Measurements from ENCODE around the gene GPC6.

GPC6 gene

DNA sequence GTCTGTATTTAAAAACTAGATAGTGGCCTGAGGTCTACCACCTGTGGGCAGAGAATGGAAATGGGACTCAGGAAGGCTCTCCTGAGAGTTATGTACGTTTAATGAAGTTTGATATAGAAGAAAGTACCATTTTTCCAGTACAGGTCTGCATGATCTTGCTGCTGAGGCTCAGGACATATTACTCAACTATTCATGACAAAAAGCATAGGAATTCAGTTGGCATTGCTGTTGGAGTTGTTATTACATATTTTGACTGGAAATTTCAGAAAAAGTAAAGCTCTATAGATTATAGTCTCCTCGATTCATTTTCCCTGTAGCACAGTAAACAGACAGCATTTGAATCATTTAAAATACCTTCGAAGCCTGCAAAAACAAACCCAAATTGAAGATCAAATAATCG lies 783.1 kb downstream of the GPC6 start:
- no peaks in the 10 kb centered on the region for H3K4me1 Mint-ChIP-seq
- no peak overlapping the region for H3K27ac Mint-ChIP-seq
- H3K9me3 Mint-ChIP-seq: no peaks in the 10 kb centered on the region
- peaks cover 4% of the 10 kb centered on the region for H3K36me3 Mint-ChIP-seq (ENCODE audit: low read depth)
- TF ChIP-seq, protein P1, sequence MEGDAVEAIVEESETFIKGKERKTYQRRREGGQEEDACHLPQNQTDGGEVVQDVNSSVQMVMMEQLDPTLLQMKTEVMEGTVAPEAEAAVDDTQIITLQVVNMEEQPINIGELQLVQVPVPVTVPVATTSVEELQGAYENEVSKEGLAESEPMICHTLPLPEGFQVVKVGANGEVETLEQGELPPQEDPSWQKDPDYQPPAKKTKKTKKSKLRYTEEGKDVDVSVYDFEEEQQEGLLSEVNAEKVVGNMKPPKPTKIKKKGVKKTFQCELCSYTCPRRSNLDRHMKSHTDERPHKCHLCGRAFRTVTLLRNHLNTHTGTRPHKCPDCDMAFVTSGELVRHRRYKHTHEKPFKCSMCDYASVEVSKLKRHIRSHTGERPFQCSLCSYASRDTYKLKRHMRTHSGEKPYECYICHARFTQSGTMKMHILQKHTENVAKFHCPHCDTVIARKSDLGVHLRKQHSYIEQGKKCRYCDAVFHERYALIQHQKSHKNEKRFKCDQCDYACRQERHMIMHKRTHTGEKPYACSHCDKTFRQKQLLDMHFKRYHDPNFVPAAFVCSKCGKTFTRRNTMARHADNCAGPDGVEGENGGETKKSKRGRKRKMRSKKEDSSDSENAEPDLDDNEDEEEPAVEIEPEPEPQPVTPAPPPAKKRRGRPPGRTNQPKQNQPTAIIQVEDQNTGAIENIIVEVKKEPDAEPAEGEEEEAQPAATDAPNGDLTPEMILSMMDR (IDR thresholded peaks at IDR 0.05; ENCODE audit: unreplicated experiment in 3 of 3): no peak
- H3K27me3 Mint-ChIP-seq (ENCODE audit: low read depth): no peaks in the 10 kb centered on the region
- H3K4me3 Mint-ChIP-seq: no peak overlapping the region

DNA sequence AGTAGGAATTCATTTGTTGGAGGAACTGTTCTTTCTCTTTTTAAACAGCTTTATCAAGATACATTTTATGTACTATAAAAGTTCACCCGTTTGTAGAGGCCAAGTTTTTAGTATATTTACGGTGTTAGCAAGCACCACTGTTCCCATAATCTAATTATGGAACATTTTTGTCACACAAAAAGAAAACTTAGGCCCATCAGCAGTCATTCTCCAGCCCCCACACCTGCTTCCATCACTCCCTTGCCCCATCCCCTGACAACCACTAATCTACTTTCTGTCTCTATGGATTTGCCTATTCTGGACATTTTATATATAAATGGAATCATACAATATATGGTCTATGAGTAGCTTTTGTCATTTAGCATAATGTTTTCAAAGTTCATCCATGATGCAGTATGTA lies 787.9 kb downstream of the GPC6 start:
- TF ChIP-seq, protein P1 (IDR thresholded peaks at IDR 0.05; ENCODE audit: unreplicated experiment in 3 of 3): no peak
- H3K4me1 Mint-ChIP-seq: no peaks in the 10 kb centered on the region
- H3K4me3 Mint-ChIP-seq: no peak overlapping the region

DNA sequence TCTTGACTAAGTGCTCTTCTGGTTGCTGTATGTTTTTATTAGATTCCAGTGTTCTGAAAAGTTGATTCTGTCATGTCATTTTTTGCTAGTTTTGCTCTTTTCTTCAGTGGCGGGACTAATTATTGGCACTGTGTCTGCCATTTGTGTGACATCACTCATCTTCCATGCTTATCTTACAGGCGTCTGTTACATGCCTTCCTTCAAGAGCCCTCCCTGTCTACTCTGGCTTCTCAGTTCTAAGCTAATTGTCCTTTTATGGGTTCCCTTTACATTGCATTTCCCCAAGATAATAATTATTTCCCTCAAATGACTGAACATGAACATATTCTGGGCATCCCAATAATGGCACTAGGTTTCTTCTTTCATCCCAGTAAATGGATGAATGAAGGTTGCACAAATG lies 793.8 kb downstream of the GPC6 start:
- Mint-ChIP-seq H3K9me3 (peaks cover 4% of the 10 kb centered on the region), H3K27me3 (ENCODE audit: low read depth) (no peaks in the 10 kb centered on the region), H3K27ac (no peak overlapping the region), H3K4me1 (no peaks in the 10 kb centered on the region), H3K36me3 (ENCODE audit: low read depth) (no peaks in the 10 kb centered on the region), H3K4me3 (no peak overlapping the region)
- TF ChIP-seq, protein P1 (IDR thresholded peaks at IDR 0.05; ENCODE audit: unreplicated experiment in 3 of 3): no peak

More for the DNA sequence above, 787.9 kb downstream of the GPC6 start:
- H3K9me3 Mint-ChIP-seq: peaks cover 6% of the 10 kb centered on the region
- no peaks in the 10 kb centered on the region for H3K36me3 Mint-ChIP-seq (ENCODE audit: low read depth)
- H3K27ac Mint-ChIP-seq: no peak overlapping the region
- no peaks in the 10 kb centered on the region for H3K27me3 Mint-ChIP-seq (ENCODE audit: low read depth)

DNA sequence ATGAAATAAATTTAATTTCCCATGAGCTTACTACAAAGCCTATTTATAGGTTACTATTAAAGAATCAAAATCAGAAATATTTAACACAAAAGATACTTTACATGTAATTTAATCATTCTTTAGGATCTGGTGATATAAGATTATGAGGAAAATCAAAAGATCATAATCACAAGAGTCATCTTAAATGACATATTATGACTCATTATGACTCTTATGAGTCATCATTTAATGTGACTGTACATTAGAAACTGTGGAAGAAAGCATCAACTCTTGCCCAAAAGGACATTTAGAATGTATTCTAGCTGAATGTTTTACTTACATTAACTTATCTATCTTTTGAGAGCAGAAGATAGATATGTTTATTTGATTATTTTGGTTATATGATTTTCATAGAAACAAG lies 794.2 kb downstream of the GPC6 start:
- Mint-ChIP-seq H3K9me3 (peaks cover 2% of the 10 kb centered on the region), H3K4me3 (no peak overlapping the region), H3K36me3 (ENCODE audit: low read depth) (no peaks in the 10 kb centered on the region), H3K27me3 (ENCODE audit: low read depth) (no peaks in the 10 kb centered on the region), H3K4me1 (no peaks in the 10 kb centered on the region), H3K27ac (no peak overlapping the region)
- TF ChIP-seq, protein P1 (IDR thresholded peaks at IDR 0.05; ENCODE audit: unreplicated experiment in 3 of 3): no peak

DNA sequence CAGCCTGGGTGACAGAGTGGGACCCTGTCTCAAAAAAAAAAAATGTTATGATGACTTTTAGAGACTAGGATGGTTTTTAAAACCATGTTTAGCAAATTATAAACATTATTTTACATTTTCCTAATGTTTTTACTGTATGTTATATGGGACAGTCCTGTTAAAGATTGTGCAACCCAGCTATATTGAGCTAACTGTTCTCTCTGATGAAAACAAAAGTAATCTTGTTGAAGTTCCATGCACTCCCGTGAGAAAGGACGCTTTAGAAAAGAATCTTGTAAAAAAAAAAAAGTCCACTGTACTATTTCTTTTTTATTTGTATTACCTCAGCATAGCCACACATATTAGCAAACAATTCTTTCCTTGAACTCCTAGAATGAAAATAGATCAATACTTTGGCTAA lies 801.6 kb downstream of the GPC6 start:
- TF ChIP-seq, protein P1 (IDR thresholded peaks at IDR 0.05; ENCODE audit: unreplicated experiment in 3 of 3): no peak
- H3K9me3 Mint-ChIP-seq: no peaks in the 10 kb centered on the region
- peaks cover 7% of the 10 kb centered on the region for H3K36me3 Mint-ChIP-seq (ENCODE audit: low read depth)

DNA sequence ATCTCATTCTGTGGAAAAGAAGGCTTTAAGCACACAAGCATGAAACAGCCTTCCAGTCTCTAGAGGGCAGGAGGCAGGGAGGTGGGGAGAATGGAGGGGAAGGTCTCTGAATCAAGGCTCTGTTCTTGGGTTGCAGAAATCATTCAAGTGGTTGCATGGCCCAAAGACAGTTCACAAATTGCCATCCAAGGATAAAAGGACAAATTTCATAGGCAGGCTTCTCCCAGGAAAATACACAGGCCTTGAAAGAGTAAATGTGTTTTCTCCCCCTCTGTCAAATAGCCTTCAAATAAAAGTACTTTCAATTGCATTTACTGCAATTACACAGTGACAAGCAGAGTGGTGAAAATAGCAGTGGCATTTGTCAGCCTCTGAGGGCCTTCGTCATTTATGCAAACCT lies 802.0 kb downstream of the GPC6 start:
- no peak overlapping the region for H3K4me3 Mint-ChIP-seq
- peaks cover 2% of the 10 kb centered on the region for H3K4me1 Mint-ChIP-seq
- no peaks in the 10 kb centered on the region for H3K9me3 Mint-ChIP-seq
- H3K27me3 Mint-ChIP-seq (ENCODE audit: low read depth): no peaks in the 10 kb centered on the region
- no peak overlapping the region for H3K27ac Mint-ChIP-seq
- TF ChIP-seq, protein P1 (IDR thresholded peaks at IDR 0.05; ENCODE audit: unreplicated experiment in 3 of 3): no peak
- peaks cover 7% of the 10 kb centered on the region for H3K36me3 Mint-ChIP-seq (ENCODE audit: low read depth)

More for the DNA sequence above, 801.6 kb downstream of the GPC6 start:
- Mint-ChIP-seq H3K4me1 (no peaks in the 10 kb centered on the region), H3K27me3 (ENCODE audit: low read depth) (no peaks in the 10 kb centered on the region), H3K27ac (no peak overlapping the region), H3K4me3 (no peak overlapping the region)
